Measurements from ENCODE around the gene ZNF519. TPM values are rescaled to one million over a fixed set of nuclear protein-coding genes. Genes with fewer than 3 reads are reported as not detected.

ZNF519 gene
- total RNA-seq, 1 experiment from 2014 or later, result 24.3 TPM

GRCh38 chr18:14075196-14075595 lies 57.0 kb downstream of the ZNF519 start:
- Histone ChIP-seq H2BK12ac (ENCODE audit: insufficient read length, low read depth, low read length) (no peak overlapping the region), H2BK5ac (ENCODE audit: insufficient read length, low read length) (no peak overlapping the region), H3K18ac (ENCODE audit: insufficient read length, low read depth, low read length) (no peak overlapping the region), H3K4me1 (ENCODE audit: insufficient read depth, low read length) (no peaks in the 10 kb centered on the region), H2AK5ac (ENCODE audit: insufficient read length, low read length) (no peak overlapping the region), H2BK15ac (ENCODE audit: low read depth, low read length) (no peak overlapping the region), H3K14ac (ENCODE audit: insufficient read depth, low read length) (no peak overlapping the region), H4K8ac (replicated peaks; ENCODE audit: insufficient read length, low read depth, low read length) (no peak overlapping the region), H3K56ac (ENCODE audit: insufficient read length, low read depth, low read length) (no peak overlapping the region), H2BK120ac (ENCODE audit: low read depth, low read length, poor library complexity, severe bottlenecking) (no peak overlapping the region), H3K4me2 (ENCODE audit: insufficient read depth, insufficient read length, low read length) (no peak overlapping the region), H2BK20ac (ENCODE audit: low read depth, low read length, poor library complexity, severe bottlenecking) (no peak overlapping the region), H3K27me3 (ENCODE audit: insufficient read depth, low read length) (no peaks in the 10 kb centered on the region), H2AFZ (ENCODE audit: low read length) (no peak overlapping the region), H3K23me2 (ENCODE audit: insufficient read length, low read depth, low read length, poor library complexity, severe bottlenecking) (no peaks in the 10 kb centered on the region), H4K20me1 (ENCODE audit: control insufficient read depth, insufficient read depth, insufficient read length) (no peaks in the 10 kb centered on the region), H3K79me2 (ENCODE audit: insufficient read depth, low read length) (no peaks in the 10 kb centered on the region), H3K27ac (ENCODE audit: insufficient read length, low read depth, low read length) (no peak overlapping the region), H4K5ac (ENCODE audit: insufficient read length, low read depth, low read length) (no peak overlapping the region), H3K9ac (ENCODE audit: extremely low read depth, insufficient read length, low read length) (no peak overlapping the region), H3K23ac (ENCODE audit: insufficient read length, low read depth, low read length) (no peak overlapping the region), H4K91ac (ENCODE audit: insufficient read length, low read depth, low read length) (no peak overlapping the region), H3K9me3 (ENCODE audit: control insufficient read depth, low read depth, low read length) (no peaks in the 10 kb centered on the region), H3K79me1 (ENCODE audit: insufficient read depth, low read depth, low read length, poor library complexity, severe bottlenecking) (no peaks in the 10 kb centered on the region), H3K4ac (ENCODE audit: low read depth, low read length) (no peak overlapping the region), H3T11ph (ENCODE audit: low read length) (no peak overlapping the region)
- DNase-seq, result no peak
- peak; percentile 43 for TF ChIP-seq CTCF (conservative IDR thresholded peaks at IDR 0.05)
- Mint-ChIP-seq H3K4me1 (no peaks in the 10 kb centered on the region), H3K9me3 (peaks cover 9 to 10% of the 10 kb centered on the region in 2 experiments; a peak in 4 of 5 replicates), H3K4me3 (no peak overlapping the region), H3K27ac (no peak overlapping the region), H3K27me3 (ENCODE audit: low read depth) (no peaks in the 10 kb centered on the region), H3K36me3 (ENCODE audit: insufficient read depth in 1 of 3, low read depth in 3 of 3) (peaks cover under 1 to 25% (median 24%) of the 10 kb centered on the region in 3 experiments)
- no CpG with 5 or more reads among the region's 3 CpGs for WGBS (ENCODE audit: extremely low coverage, insufficient read length, low lambda C conversion rate)
